ENCODE results near the gene PTPRD. TPM values are rescaled to one million over a fixed set of nuclear protein-coding genes. Genes with fewer than 3 reads are reported as not detected.

The PTPRD gene
- total and polyA plus RNA-seq, 2 of the 4 experiments (the other 2 are of a cell fraction), result 0.07 to 0.18 TPM

DNA sequence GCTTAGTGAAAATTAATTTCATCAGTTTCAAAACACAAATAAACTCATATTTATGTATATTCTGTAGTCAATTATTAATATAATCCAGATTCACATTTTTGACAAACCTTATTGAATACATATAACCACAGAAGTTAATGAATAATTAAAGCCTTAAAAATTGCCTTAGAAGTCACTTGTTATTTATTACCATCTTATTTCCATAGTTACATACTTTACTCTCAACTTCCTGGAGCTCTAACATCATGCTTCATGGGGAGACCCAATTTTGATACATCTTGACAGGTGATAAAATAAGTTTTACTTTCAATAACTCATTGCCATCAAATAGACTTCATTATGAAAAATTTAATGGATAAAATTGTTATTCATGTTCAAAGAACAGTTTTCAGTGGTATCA lies 1038.7 kb downstream of the PTPRD start:
- H3K79me1 ChIP-seq (ENCODE audit: low read depth in 1 of 2, low read length in 2 of 2), result no peaks in the 10 kb centered on the region
- BruUV-seq (replicated peaks), result no TSS peak
- ATAC-seq (ENCODE audit: low read depth), result no peak
- intact Hi-C loops (cut with micrococcal nuclease) (no loop called here), in situ Hi-C loops (cut with MboI; ENCODE audit: low sequenced_read_pairs) (no loop called here), dilution Hi-C loops (cut with HindIII; ENCODE audit: low sequenced_read_pairs, unreplicated experiment) (no loop called here)
- no peak overlapping the region for H3K4me2 ChIP-seq (ENCODE audit: low read depth, low read length)
- POLR2A ChIA-PET (ENCODE audit: unreplicated experiment), result no interaction called here
- no peak overlapping the region for H2BK15ac ChIP-seq (ENCODE audit: low read depth, low read length)
- H3K36me3 ChIP-seq (ENCODE audit: control insufficient read depth, insufficient read depth, low read length), result no peaks in the 10 kb centered on the region
- H3K56ac ChIP-seq (ENCODE audit: extremely low read depth, insufficient read depth, low read length), result no peak overlapping the region
- H3K9ac ChIP-seq (ENCODE audit: low read depth, low read length), result no peak overlapping the region
- no peak overlapping the region for H4K91ac ChIP-seq (ENCODE audit: insufficient read depth, low read depth, low read length)
- no peak for TF ChIP-seq MAZ (IDR thresholded peaks at IDR 0.05; ENCODE audit: borderline replicate concordance, low read depth, low read length)
- no peak for TF ChIP-seq RAD21 (IDR thresholded peaks at IDR 0.05; ENCODE audit: low read length)
- no peak for TF ChIP-seq CHD1 (IDR thresholded peaks at IDR 0.05; ENCODE audit: low read depth, low read length)
- no peak for TF ChIP-seq FOS (IDR thresholded peaks at IDR 0.05; ENCODE audit: low read depth, low read length)
- no peak for TF ChIP-seq POLR2A (IDR thresholded peaks at IDR 0.05; ENCODE audit: low read depth, low read length)
- no peak for TF ChIP-seq SMC3 (IDR thresholded peaks at IDR 0.05; ENCODE audit: low read depth, low read length)
- no peak for TF ChIP-seq RFX5 (IDR thresholded peaks at IDR 0.05; ENCODE audit: low read depth, low read length)
- no peak for TF ChIP-seq MXI1 (IDR thresholded peaks at IDR 0.05; ENCODE audit: borderline replicate concordance, low read depth, low read length)
- TF ChIP-seq MAFK (IDR thresholded peaks at IDR 0.05; ENCODE audit: low read depth, low read length), result no peak
- no peak for TF ChIP-seq CEBPB (IDR thresholded peaks at IDR 0.05; ENCODE audit: low read depth, low read length)
- no peak for TF ChIP-seq RCOR1 (IDR thresholded peaks at IDR 0.05; ENCODE audit: insufficient replicate concordance, low read length)
- H2BK120ac ChIP-seq (ENCODE audit: low read depth, low read length), result no peak overlapping the region
- H3K9me1 ChIP-seq (ENCODE audit: insufficient read depth, low read length), result no peaks in the 10 kb centered on the region
- H4K20me1 ChIP-seq (ENCODE audit: insufficient read depth, low read length), result no peaks in the 10 kb centered on the region
- 0 out of 2 replicates have a peak, but pooled peaks cover 1% of the 10 kb centered on the region for H3K9me3 ChIP-seq (ENCODE audit: control insufficient read depth, insufficient read depth, low read length)
- no peak overlapping the region for H3K23ac ChIP-seq (ENCODE audit: low read depth, low read length)
- H4K8ac ChIP-seq (ENCODE audit: low read depth in 2 of 2, low read length in 2 of 2), result no peak overlapping the region
- no peak overlapping the region for H3K14ac ChIP-seq (replicated peaks; ENCODE audit: low read depth, low read length)
- H2AK5ac ChIP-seq (ENCODE audit: low read depth, low read length), result no peak overlapping the region
- H2BK5ac ChIP-seq (ENCODE audit: low read depth, low read length, poor library complexity, severe bottlenecking), result no peak overlapping the region
- no peaks in the 10 kb centered on the region for H3K4me1 ChIP-seq (ENCODE audit: control insufficient read depth, insufficient read depth, low read length)
- no peak overlapping the region for H2AFZ ChIP-seq (replicated peaks; ENCODE audit: low read length, poor library complexity)
- no peak overlapping the region for H3K4me3 ChIP-seq (ENCODE audit: insufficient read depth, low read depth, low read length)
- H3K27me3 ChIP-seq (ENCODE audit: control insufficient read depth, insufficient read depth, low read length), result no peaks in the 10 kb centered on the region
- DNase-seq, result no peak
- H3K4ac ChIP-seq (ENCODE audit: low read depth, low read length), result no peak overlapping the region
- H2AK9ac ChIP-seq (replicated peaks; ENCODE audit: low read depth, low read length, poor library complexity), result no peak overlapping the region
- no peak overlapping the region for H3K18ac ChIP-seq (ENCODE audit: low read depth, low read length)
- no peak overlapping the region for H3K27ac ChIP-seq (ENCODE audit: insufficient read depth, low read length)
- no peak overlapping the region for H2BK20ac ChIP-seq (ENCODE audit: low read depth, low read length)
- CTCF ChIA-PET, result no interaction called here
- H4K5ac ChIP-seq (ENCODE audit: low read depth, low read length), result no peak overlapping the region
